GM18511 (cell line): ENCODE measurements around the gene TYW1.
"Not testable (repeated sequence)": the region's sequence is repeated elsewhere in the genome, so short reads cannot be mapped to it uniquely, and the experiment has no call there.

Experiments used
- ATAC-seq: cut with Tn5 transposase; IDR thresholded peaks from one replicate; pipeline ENCODE4 v1.9.1; 2021; ENCODE audit warnings: mild to moderate bottlenecking, moderate library complexity; ENCODE audit not compliant: unreplicated experiment

The TYW1 gene

DNA sequence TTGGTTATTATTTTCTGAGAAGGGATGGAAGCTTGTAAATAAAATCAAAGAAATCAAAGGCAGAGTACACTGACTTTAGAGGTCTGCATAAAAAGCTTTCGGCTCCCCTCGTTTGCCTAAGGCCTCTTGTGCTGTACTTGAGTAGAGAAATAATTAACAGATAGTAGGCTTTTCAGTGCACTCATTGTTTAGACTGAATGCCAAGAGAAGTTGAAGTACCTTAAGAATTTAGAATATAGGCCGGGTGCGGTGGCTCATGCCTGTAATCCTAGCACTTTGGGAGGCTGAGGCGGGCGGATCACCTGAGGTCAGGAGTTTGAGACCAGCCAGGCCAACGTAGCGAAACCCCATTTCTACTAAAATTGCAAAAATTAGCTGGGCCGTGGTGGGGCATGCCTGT, 232.4 kb downstream of the TYW1 start:
- not testable (repeated sequence) for ATAC-seq

DNA sequence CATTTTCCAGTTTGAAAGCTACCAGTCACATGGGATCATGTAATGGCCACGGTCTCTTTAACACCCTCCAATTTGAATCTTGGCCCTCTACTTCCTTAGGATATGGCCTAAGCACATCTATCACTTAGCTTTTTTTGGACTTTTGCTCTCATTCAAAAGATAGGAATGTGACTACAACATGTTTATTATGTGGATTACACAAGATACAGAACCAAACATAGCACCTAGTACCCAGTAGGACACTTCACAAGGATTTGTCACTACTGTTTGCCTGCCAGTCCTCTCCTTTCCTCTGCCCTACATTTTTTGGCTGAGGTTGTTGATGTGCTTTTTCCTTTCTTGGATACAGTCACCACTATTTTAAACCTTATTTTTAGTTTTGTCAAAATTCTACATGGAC, 233.4 kb downstream of the TYW1 start:
- ATAC-seq, result not testable (repeated sequence)

DNA sequence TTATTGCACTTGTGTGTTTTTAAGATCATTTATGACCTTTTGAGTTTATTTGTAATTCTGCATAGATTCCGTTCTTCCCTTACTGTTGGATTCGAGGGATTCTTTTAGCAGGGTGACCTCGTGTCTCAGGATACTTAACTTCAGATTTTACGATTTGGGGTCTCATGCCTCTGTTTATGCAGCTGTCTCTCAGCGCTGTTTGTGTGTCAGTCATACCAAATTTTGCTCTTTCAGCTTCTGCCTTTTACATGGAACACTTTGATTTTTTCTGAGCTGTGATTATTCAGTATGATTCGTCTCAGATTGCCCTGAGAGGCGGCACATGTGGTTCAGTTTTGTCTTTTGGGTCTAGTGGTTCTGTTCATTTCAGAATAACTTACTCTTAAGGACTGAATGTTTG, 236.9 kb downstream of the TYW1 start:
- not testable (repeated sequence) for ATAC-seq

DNA sequence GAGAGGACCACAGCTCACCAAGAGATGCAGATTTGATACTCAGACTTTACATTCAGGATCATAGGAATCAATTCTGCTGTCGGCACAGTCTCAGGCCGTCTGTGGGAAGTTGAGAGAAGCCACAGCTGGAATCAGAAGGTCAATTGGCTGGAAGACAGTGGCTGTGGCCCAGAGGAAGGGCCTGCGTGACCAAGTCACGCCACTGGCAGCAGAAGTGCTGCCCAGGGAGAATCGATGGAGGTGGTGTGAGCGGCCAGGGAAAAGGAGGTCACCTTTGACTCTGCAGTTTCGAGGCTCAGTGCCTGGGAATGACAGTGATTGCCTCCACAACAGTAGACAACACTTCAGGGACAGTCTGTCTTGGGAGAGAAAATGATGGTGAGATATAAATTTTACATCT, 239.6 kb downstream of the TYW1 start:
- not testable (repeated sequence) for ATAC-seq

DNA sequence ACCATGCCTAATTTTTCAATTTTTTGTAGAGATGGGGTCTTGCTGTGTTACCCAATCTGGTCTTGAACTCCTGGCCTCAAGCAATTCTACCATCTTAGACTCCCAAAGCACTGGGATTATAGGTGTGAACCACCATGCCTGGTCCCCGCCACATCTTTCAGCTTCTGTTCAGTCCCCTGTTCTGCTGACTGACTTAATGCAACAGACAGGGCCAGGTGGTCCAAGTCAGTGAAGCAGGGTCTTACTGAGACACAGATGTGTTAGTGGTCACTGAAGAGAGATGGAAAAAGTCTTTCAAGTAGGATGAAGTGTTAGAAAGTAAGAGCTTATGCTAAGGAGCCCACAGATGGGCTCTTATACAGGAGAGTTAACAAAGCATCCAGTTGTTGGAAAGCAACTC, 246.2 kb downstream of the TYW1 start:
- ATAC-seq, result not testable (repeated sequence)

DNA sequence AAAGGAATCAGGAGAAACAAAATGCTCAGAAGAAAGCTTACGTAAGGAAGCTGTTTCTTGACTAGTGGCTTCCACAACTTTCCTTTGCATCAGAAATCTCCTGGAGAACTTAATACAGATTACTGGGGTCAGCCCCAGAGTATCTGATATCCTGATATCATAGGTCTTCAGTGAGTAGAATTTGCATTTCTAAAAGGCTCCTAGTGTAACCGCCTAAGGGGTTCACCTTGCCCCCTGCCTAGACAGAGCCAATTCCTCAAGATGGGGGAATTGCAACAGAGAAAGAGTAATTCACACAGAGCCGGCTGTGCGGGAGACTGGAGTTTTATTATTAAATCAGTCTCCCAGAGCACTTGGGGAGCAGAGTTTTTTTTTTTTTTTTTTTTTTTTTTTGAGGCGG, 251.7 kb downstream of the TYW1 start:
- not testable (repeated sequence) for ATAC-seq

DNA sequence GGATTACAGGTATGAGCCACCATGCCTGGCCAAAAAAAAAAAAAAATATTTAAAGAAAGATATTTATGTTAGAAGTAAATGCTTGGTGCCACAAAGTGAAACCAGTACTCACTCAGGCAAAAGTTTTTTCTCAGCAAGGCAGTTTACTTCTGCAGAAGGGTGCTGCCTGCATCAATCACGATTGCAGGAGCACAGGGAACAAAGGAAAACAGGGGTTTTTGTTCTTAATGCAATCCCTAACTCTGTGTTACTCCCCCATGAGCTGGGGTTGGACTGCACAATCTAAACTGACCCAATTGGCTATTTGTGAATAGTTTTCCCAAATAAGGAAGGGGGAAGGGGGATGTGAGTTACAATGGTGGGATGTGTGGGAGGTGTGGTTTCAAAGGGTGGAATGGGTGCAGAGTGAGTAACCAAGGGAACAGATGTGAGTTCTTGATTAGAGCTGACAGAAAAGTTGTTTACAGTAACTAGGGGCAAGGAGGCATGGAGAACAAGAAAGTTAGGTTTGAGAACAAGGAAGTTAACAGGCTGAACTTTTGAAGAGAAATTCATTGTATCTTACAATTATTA, 255.4 kb downstream of the TYW1 start:
- ATAC-seq, result no peak

DNA sequence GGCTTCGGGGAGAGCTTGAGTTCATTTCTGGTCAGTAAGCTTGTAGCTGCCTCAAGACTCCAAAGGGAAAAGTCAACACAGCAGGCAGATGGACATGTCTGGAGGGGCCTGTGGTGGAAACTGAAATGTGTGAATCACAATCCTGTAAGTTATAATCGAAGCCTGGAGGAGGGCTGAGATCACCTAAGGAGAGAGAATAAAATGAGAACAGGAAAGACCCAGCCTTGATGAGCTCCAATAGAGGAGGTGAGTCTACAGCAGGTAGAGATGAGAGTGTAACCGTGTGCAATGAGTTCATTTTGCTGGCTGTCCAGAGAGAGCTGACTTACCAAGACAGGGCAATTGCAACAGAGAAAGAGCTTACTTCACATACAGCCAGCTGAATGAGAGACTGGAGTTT, 258.4 kb downstream of the TYW1 start:
- ATAC-seq, result not testable (repeated sequence)

DNA sequence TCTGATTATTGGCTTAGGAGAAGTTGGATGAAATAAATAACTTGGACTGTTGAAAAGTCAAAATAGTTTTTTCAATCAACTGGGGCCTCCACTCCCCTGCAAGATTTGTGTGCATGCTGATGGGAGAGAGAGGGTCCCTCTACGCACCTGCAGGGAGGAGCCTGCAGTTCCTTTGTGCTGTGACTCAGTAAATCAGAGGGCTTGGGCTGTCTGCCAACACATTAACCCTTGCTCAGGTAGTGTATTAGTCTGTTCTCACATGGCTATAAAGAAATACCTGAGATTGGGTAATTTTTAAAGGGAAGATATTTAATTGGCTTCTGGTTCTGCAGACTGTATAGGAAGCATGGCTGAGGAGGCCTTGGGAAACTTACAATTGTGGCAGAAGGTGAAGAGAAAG, 261.1 kb downstream of the TYW1 start:
- ATAC-seq, result not testable (repeated sequence)

DNA sequence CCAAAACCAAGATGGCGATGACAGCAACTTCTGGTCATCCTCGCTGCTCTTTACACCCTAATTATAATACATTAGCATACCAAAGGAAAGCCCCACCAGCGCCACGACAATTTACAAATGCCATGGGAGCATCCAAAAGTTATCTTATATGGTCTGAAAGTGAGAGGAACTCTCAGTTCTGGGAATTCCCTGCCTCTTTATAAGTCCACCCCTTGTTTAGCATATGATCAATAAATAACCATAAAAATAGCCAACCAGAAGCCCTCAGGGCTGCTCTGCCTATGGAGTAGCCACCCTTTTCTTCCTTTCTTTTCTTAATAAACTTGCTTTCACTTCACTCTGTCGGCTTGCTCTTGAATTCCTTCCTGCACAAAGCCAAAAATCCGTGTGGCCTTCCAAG, 262.7 kb downstream of the TYW1 start:
- ATAC-seq, result not testable (repeated sequence)

DNA sequence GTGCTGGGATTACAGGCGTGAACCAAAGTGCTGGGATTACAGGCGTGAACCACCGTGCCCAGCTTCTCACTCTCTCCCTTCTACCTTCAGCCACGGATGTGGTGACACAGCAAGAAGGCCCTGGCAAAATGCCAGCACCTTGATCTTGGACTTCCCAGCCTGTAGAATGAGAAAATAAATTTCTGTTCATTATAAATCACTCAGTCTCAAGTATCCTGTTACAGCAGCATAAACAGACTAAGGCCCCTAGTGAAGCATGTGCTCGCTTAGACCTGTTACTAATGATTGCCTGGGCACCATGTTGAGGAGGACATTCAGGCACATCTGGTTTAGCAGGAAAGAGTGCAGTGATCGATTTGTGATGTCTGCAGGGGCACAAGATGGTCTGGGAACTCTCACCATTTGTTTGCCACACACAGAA, 263.5 kb downstream of the TYW1 start:
- ATAC-seq, result not testable (repeated sequence)

DNA sequence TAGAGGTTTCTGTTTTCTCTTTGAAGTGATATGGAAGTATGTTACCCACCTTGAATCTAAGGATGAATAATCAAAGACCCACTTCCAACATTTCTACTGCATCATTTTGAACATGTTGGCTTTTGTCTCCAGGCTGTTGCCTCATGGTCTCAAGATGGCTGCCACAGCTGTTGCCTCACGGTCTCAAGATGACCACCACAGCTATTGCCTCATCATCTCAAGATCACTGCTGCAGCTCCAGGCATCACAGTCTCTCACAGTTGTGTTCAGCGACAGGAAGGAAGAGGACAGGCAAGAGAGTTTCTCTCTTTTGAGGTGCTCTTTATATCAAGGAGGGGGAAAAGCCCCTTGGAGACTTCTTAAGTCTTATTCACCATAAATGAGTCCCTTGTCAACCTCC, 267.4 kb downstream of the TYW1 start:
- ATAC-seq, result not testable (repeated sequence)

DNA sequence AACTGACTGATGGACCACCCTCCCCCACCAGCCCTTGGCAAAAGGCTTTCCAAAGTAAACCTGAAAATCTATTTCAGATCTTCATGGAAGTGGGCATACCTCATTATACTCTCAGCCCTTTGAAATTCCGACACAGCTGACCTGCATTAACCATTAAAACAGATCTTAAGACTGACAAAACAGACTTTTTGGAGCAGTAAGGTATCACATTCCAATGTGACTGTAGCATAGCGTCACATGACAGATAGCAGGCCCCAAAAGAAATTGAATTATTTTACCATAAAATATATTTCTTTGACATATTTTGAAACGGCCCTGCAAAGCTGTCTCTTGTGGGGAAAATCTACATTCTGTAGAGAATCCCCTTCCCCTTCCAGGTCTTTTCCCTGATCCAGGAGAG, 269.4 kb downstream of the TYW1 start:
- ATAC-seq, result not testable (repeated sequence)

DNA sequence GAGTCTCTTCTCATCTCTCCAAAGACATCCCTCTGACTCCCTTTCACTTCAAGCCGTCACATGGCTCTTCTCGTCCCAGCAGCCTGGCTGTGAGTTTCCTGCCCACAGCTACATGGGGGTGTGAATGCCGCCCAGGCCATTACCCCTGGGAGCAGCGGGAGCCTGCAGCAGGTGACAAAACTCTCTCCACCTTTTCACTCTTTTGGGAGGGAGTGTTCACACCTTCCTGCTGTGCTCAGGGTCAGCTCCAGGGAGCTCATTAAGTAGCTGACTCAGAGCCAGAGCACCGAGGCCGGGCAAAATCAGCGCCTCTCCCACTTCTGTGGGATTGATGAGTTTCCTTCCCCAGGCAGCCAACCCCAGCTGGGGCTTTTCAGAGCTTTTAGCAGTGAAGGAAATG, 271.3 kb downstream of the TYW1 start:
- no peak for ATAC-seq

DNA sequence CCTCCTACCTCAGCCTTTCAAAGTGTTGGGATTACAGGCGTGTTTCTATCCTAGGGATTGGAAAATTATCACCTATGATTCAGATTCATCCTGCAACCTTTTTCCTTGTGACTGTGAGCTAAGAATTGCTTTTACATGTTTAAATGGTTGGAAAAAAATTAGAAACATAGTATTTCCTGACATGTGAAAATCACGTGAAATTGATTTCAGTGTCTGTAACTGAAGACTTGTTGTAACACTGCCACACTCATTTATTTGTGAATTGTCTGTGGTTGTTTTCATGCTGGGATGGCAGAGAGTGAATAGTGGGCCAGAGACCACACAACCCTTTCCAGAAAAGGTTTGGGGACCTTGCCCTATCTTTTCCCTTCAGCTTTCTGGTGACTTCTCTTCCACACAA, 273.3 kb downstream of the TYW1 start:
- ATAC-seq, result not testable (repeated sequence)
